ENCODE results near the gene EIF1AD. TPM values are rescaled to one million over a fixed set of nuclear protein-coding genes. Genes with fewer than 3 reads are reported as not detected.

Gene EIF1AD
- total RNA-seq, 1 donor from 2014 or later = 34.0 TPM

- no peak overlapping the region for H3K27ac Mint-ChIP-seq
These were observed 25.5 kb downstream of the EIF1AD start for GRCh38 chr11:65976216-65977176.

GRCh38 chr11:65975771-65976170, 26.2 kb downstream of the EIF1AD start:
- H3K4me1 Mint-ChIP-seq = no peaks in the 10 kb centered on the region
- no peaks in the 10 kb centered on the region for H3K9me3 Mint-ChIP-seq
- DNase-seq (ENCODE audit: low spot score in 2 of 2, unreplicated experiment in 2 of 2) = no peak
- no peak overlapping the region for H3K27ac Mint-ChIP-seq
- TF ChIP-seq CTCF (IDR thresholded peaks at IDR 0.05; ENCODE audit: unreplicated experiment) = no peak
- H3K36me3 Mint-ChIP-seq = peaks cover 35% of the 10 kb centered on the region
- no peaks in the 10 kb centered on the region for H3K27me3 Mint-ChIP-seq (ENCODE audit: low read depth)
- no peak overlapping the region for H3K4me3 Mint-ChIP-seq

More at GRCh38 chr11:65976216-65977176, 25.5 kb downstream of the EIF1AD start:
- no peak overlapping the region for H3K4me3 Mint-ChIP-seq
- no peak for TF ChIP-seq CTCF (IDR thresholded peaks at IDR 0.05; ENCODE audit: unreplicated experiment)
- no peaks in the 10 kb centered on the region for H3K27me3 Mint-ChIP-seq (ENCODE audit: low read depth)
- no peaks in the 10 kb centered on the region for H3K9me3 Mint-ChIP-seq
- H3K4me1 Mint-ChIP-seq = no peaks in the 10 kb centered on the region
- DNase-seq (ENCODE audit: low spot score in 2 of 2, unreplicated experiment in 2 of 2) = no peak
- H3K36me3 Mint-ChIP-seq = peaks cover 35% of the 10 kb centered on the region

- Mint-ChIP-seq H3K4me3 (no peak overlapping the region), H3K4me1 (no peaks in the 10 kb centered on the region), H3K9me3 (no peaks in the 10 kb centered on the region), H3K36me3 (peaks cover 32% of the 10 kb centered on the region), H3K27ac (no peak overlapping the region), H3K27me3 (ENCODE audit: low read depth) (no peaks in the 10 kb centered on the region)
- no peak for DNase-seq (ENCODE audit: low spot score in 2 of 2, unreplicated experiment in 2 of 2)
- no peak for TF ChIP-seq CTCF (IDR thresholded peaks at IDR 0.05; ENCODE audit: unreplicated experiment)
These were observed 28.4 kb downstream of the EIF1AD start for GRCh38 chr11:65973439-65974110.

GRCh38 chr11:65972116-65972515, 29.8 kb downstream of the EIF1AD start:
- Mint-ChIP-seq H3K9me3 (no peaks in the 10 kb centered on the region), H3K36me3 (peaks cover 38% of the 10 kb centered on the region), H3K4me3 (no peak overlapping the region), H3K4me1 (no peaks in the 10 kb centered on the region), H3K27ac (no peak overlapping the region), H3K27me3 (ENCODE audit: low read depth) (no peaks in the 10 kb centered on the region)
- no peak for DNase-seq (ENCODE audit: low spot score in 2 of 2, unreplicated experiment in 2 of 2)
- TF ChIP-seq CTCF (IDR thresholded peaks at IDR 0.05; ENCODE audit: unreplicated experiment) = no peak

GRCh38 chr11:65968600-65969482, 33.1 kb downstream of the EIF1AD start:
- DNase-seq (ENCODE audit: low spot score in 2 of 2, unreplicated experiment in 2 of 2) = no peak
- peaks cover 2% of the 10 kb centered on the region for H3K4me1 Mint-ChIP-seq
- no peak overlapping the region for H3K27ac Mint-ChIP-seq
- no peaks in the 10 kb centered on the region for H3K9me3 Mint-ChIP-seq
- TF ChIP-seq CTCF (IDR thresholded peaks at IDR 0.05; ENCODE audit: unreplicated experiment) = no peak
- H3K4me3 Mint-ChIP-seq = no peak overlapping the region
- H3K36me3 Mint-ChIP-seq = peaks cover 44% of the 10 kb centered on the region
- H3K27me3 Mint-ChIP-seq (ENCODE audit: low read depth) = no peaks in the 10 kb centered on the region

Measured in mesothelial cell of epicardium (in vitro differentiated cells).